LHCN-M2 (cell line): Measurements from ENCODE around the gene LYPD3. TPM values are rescaled to one million over a fixed set of nuclear protein-coding genes. Genes with fewer than 3 reads are reported as not detected.

Experiments used
- DNase-seq: peaks from one replicate; pipeline ENCODE4 v3.0.0-alpha.2; 2012; ENCODE audit warnings: low read depth
- total RNA-seq: library from RNA; depleted of rRNA; stranded (reverse); fragments of >200 nt; gene quantifications from 2 replicates; pipeline ENCODE4 v1.2.3, GENCODE V29; 2014

The LYPD3 gene
- total RNA-seq, 1 experiment from 2014 or later, result 0.17 TPM

DNA sequence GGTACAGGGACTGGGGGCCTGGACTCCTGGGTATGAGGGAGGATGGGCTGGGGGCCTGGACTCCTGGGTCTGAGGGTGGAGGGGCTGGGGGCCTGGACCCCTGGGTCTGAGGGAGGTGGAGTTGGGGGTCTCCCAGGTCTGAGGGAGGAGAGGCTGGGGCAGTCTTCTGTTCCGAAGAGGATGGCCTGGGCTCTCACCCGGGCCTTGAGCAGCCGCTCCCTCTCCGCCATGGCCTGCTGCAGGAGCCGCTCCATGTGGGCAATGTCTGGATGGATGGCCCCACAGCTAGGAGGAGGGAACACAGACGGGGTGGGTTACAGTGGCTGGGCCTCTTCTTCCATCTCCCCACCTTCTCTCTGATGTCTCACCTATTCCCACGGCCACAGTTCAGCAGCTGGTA is 21.0 kb upstream of the LYPD3 start:
- DNase-seq, result no peak

- DNase-seq, result no peak
These were observed 20.5 kb upstream of the LYPD3 start for GRCh38 chr19:43485951-43486350.

DNA sequence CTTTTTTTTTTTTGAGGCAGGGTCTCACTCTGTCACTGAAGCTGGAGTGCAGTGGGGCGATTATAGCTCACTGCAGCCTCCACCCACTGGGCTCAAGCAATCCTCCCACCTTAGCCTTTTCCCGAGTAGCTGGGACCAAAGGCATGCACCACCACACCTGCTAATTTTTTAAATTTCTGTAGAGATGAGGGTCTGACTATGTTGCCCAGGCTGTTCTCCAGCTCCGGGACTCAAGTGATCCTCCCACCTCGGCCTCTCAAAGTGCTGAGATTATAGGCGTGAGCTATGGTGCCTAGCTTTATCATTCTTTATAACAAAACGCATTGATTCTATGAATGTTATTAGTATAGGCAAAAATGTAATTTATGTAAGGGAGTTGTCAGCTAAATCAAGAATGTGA is 17.9 kb upstream of the LYPD3 start:
- no peak for DNase-seq

DNA sequence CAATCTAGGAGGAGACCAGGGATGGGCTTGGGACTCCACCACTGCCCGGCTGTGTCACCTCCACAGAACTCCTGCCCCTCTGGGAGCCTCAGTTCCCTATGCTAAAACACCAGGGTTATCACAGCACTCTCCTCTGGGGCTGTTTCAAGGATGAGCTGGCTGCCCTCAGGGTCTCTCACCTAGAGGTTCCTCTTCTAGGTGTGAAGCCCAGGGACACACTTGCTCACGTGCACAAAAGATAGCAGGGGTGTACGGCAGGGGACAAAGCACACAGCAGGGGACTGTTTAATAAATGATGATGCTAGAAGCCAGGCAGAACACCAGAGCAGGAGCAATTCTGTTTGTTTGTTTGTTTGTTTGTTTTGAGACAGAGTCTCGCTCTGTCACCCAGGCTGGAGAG is 16.8 kb upstream of the LYPD3 start:
- no peak for DNase-seq

DNA sequence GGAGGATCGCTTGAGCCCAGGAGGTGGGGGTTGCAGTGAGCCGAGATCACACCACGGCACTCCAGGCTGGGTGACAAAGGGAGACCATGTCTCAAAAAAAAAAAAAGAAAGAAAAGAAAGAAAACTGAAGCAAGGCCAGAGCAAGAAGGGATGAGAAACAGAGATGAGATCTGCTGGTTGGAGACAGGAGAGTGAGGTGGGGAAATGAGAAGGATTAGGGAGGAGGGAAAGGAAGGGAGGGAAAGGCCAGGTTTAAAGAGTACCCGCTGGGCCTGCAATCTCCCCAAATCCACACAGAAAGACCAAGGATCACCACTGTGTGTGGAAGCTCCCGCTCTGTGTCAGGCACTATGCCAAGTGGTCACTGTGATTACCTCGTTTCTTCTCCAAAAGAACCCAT is 16.3 kb upstream of the LYPD3 start:
- no peak for DNase-seq

DNA sequence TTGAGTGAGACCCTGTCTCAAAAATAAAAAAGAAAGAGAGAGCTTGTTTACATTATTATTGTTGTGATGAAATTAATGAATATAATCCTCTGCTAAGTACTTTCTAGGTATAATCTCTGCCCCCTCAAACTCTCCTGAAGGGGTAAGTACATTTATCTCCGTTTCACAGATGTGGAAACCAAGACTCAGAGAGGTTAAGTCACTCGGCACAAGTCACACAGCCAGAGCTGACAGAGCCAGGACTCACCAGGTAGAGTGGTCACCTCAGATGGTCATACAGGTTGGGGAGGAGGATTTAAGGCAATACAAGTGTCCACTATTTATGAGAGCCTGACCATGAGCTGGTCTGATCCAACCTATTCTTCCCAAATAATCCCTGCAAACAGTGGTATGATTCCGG is 15.2 kb upstream of the LYPD3 start:
- no peak for DNase-seq

DNA sequence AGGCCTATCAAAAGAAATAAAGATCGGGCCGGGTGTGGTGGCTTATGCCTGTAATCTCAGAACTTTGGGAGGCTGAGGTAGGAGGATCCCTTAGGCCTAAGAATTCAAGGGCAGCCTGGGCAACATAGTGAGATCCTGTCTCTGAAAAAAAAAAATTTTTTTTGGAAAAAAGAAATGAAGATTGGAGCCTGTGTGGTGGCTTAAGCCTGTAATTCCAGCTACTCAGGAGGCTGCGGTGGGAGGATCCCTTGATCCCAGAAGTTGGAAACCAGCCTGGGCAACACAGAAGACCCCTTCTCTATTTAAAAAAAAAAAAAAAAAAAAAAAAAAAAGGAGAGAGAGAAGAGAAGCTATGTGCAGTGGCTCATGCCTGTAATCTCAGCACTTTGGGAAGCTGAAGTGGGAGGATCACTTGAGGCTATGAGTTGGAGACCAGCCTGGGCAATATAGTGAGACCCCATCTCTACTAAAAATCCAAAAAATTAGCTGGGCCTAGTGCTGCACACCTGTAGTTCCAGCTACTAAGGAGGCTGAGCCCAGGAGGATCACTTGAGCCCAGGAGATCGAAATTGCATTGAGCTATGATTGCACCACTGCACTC is 14.7 kb upstream of the LYPD3 start:
- DNase-seq, result no peak

GRCh38 chr19:43479226-43479625 is 13.8 kb upstream of the LYPD3 start:
- DNase-seq, result no peak

DNA sequence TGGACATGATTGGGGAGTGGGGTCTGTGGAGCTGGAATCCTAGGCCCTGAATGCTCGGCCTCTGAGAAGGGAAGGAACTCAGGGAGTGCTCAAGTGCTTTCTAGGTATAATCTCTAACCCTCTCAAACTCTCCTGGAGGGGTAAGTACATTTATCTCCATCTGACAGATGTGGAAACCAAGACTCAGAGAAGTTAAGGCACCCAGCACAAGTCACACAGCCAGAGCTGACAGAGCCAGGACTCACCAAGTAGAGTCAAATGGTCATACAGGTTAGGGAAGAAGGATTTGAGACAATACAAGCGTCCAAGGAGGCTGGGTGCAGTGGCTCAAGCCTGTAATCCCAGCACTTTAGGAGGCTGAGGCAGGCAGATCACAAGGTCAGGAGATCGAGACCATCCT is 12.9 kb upstream of the LYPD3 start:
- DNase-seq, result no peak

GRCh38 chr19:43476606-43477005 is 11.2 kb upstream of the LYPD3 start:
- peak; percentile 72 for DNase-seq

GRCh38 chr19:43474986-43475705 is 9.7 kb upstream of the LYPD3 start:
- DNase-seq, result peak; percentile 6

DNA sequence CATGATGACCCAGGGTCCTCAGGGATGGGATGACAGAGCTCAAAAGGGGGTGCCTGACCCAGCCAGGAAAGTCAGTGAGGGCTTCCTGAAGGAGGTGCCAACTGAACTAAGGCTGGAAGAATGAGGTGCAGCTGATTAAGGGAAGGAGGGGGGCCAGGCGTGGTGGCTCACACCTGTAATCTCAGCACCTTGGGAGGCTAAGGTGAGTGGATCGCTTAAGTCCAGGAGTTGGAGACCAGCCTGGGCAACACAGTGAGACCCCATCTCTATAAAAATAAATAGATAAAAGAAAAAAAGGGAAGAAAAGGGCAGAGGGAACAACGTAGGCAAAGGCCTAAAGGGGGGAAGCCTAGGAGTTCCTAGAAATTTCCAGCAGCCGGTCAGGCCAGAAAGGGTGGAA is 9.1 kb upstream of the LYPD3 start:
- no peak for DNase-seq

GRCh38 chr19:43471091-43471490 is 5.7 kb upstream of the LYPD3 start:
- DNase-seq, result no peak

DNA sequence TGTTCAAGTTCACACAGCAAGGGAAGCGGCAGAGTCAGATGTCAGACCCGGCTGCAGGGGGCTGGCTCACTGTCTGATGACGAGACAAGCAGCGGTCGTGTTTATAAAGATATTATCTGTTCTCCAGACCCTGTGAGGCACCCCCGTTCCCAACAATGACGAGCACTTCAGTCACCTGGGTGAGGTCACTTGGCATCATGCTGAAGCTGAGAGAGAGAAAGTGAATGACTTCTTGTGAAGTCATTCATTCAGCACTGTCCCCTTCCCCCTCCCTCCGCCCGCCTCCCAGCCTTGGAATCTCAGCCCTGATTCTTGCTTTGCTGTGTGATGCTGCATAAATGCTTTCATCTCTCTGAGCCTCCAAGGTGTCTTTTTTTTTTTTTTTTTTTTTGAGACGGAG is 4.9 kb upstream of the LYPD3 start:
- no peak for DNase-seq

DNA sequence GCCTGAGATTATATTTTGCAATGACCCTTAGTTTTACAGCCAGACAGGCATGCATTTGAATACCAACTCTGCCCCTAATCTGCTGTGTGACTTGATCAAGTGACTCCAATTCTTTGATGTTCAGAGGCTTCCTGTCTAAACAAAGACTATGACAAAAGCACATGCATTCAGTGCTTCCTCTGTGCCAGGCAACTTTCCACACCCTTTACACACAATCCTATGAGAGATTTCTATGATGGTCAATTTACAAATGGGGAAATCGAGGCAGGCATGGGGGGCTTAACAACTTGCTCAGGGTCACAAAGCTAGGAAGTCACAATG is 3.7 kb upstream of the LYPD3 start:
- DNase-seq, result no peak

GRCh38 chr19:43468354-43469159 is 3.1 kb upstream of the LYPD3 start:
- no peak for DNase-seq

GRCh38 chr19:43467730-43468129 is 2.3 kb upstream of the LYPD3 start:
- DNase-seq, result peak; percentile 59

DNA sequence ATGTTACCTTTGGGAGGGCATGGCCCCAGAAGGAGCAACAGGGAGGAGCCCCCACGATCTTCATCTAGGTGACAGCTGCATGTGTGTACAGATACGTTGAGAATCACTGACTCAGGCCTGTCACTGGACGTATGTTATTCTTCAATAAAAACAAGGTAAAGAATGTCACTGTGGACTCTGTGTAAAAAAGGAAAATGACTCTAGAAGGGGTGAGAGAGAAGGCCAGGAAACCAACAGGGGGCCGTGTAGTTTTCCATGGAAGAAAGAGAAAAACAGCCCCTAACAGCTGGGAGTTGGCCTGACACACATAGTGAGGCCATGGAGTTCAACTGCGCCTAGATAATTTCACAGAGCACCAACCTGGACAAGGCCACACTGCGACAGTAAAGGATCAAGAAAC is 1.9 kb upstream of the LYPD3 start:
- DNase-seq, result peak; percentile 17

GRCh38 chr19:43466793-43467192 is 1.4 kb upstream of the LYPD3 start:
- no peak for DNase-seq

- DNase-seq, result no peak
These were observed 1.2 kb downstream of the LYPD3 start for GRCh38 chr19:43464134-43464775.

DNA sequence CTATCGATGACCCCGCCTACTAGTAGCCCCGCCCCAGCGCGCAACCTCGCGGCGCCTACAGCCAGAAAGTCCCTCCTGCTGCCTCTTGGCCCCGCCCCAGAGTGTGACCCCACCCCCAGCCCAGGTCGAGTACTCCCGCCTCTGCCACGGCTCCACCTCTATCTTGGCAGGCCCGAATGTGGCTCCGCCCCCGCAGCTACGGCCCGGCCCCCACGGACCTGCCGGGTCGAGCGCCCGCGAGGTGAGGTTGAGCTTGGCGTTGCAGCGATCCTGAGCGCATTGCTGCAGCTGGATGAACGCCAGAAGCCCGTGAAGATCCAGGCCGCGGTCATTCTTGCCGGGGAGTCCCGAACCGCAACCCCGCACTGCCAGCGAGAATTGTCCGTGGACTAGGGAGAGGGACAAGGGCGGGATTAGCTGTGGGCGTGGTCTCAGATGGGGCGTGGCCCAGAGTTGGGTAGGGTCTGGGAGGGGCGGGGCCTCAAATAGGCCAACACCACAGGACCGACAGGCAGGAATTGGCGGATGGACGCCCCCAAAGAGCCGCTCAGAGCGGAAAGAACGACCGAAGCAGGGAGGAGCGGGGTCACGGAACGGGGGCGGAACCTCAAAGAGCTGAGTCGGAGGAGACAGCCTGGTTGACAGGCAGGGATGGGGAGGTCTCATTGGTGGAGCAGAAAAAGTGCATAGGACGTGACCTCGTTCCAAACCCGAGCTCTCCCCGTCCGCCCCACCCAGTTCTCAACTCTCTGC is 1.9 kb downstream of the LYPD3 start:
- DNase-seq, result peak; percentile 82
